Mesendoderm (in vitro differentiated cells): ENCODE data around the gene TIMP3.

Experiments used
- DNase-seq: peaks from one replicate; pipeline ENCODE4 v3.0.0; 2013
- H2AK5ac ChIP-seq: 2 replicates; pipeline ENCODE4 v1.6.1; 2013; ENCODE audit warnings: low read length, inconsistent platforms
- H2BK120ac ChIP-seq: 2 replicates; pipeline ENCODE4 v1.6.1; 2013; ENCODE audit warnings: low read depth, mild to moderate bottlenecking, low read length, moderate library complexity, mixed read lengths
- H2BK15ac ChIP-seq: replicated peaks from 2 replicates; pipeline ENCODE4 v1.6.1; 2013; ENCODE audit warnings: low read depth, mild to moderate bottlenecking, moderate library complexity
- H2BK5ac ChIP-seq: 2 replicates; pipeline ENCODE4 v1.6.1; 2013; ENCODE audit warnings: low read length, inconsistent platforms
- H3K18ac ChIP-seq: 2 replicates; pipeline ENCODE4 v1.6.1; 2013; ENCODE audit warnings: mild to moderate bottlenecking, low read length, mixed read lengths
- H3K23ac ChIP-seq: one replicate; pipeline ENCODE4 v1.6.1; 2013; ENCODE audit warnings: low read length
- H3K27ac ChIP-seq: 2 replicates; pipeline ENCODE4 v1.5.1; 2013; ENCODE audit warnings: low read depth, mild to moderate bottlenecking, inconsistent platforms, low read length, moderate library complexity
- H3K27me3 ChIP-seq: 2 replicates; pipeline ENCODE4 v1.6.1; 2013; ENCODE audit warnings: low read length, control low read depth, mild to moderate bottlenecking, inconsistent platforms; ENCODE audit not compliant: insufficient read depth, poor library complexity
- H3K36me3 ChIP-seq: 2 replicates; pipeline ENCODE4 v1.6.1; 2013; ENCODE audit warnings: low read length, inconsistent platforms; ENCODE audit not compliant: control insufficient read depth, insufficient read depth
- H3K4ac ChIP-seq: one replicate; pipeline ENCODE4 v1.6.1; 2013; ENCODE audit warnings: low read depth, mild to moderate bottlenecking, low read length, moderate library complexity
- H3K4me1 ChIP-seq: 2 replicates; pipeline ENCODE4 v1.6.1; 2013; ENCODE audit warnings: low read depth, low read length, inconsistent platforms; ENCODE audit not compliant: control insufficient read depth
- H3K4me2 ChIP-seq: 2 replicates; pipeline ENCODE4 v1.6.1; 2013; ENCODE audit warnings: low read length
- H3K4me3 ChIP-seq: 2 replicates; pipeline ENCODE4 v1.5.1; 2013; ENCODE audit warnings: mild to moderate bottlenecking, low read length
- H3K56ac ChIP-seq: one replicate; pipeline ENCODE4 v1.6.1; 2013; ENCODE audit warnings: low read length
- H3K79me1 ChIP-seq: 2 replicates; pipeline ENCODE4 v1.6.1; 2013; ENCODE audit warnings: low read length, inconsistent platforms
- H3K79me2 ChIP-seq: 2 replicates; pipeline ENCODE4 v1.6.1; 2013; ENCODE audit warnings: mild to moderate bottlenecking, low read length; ENCODE audit not compliant: control insufficient read depth, insufficient read depth
- H3K9ac ChIP-seq: 2 replicates; pipeline ENCODE4 v1.6.1; 2013; ENCODE audit warnings: low read length, inconsistent platforms
- H4K5ac ChIP-seq: one replicate; pipeline ENCODE4 v1.6.1; 2013; ENCODE audit warnings: low read length
- H4K8ac ChIP-seq: one replicate; pipeline ENCODE4 v1.6.1; 2013; ENCODE audit warnings: low read depth, mild to moderate bottlenecking, control low read depth, low read length, moderate library complexity
- WGBS: extraction: QIAGEN DNeasy Blood & Tissue Kit; methylation state at CpG from one replicate; pipeline ENCODE4 v1.1.7; 2013; ENCODE audit warnings: low lambda C conversion rate, missing lambda C conversion rate; ENCODE audit not compliant: insufficient coverage; ENCODE audit errors: extremely low coverage; 5-methylcytosine and 5-hydroxymethylcytosine counted together

TIMP3 gene

GRCh38 chr22:32858957-32859356, 57.5 kb downstream of the TIMP3 start:
- H2BK120ac ChIP-seq, result no peak overlapping the region
- no peak overlapping the region for H3K27ac ChIP-seq
- no peak overlapping the region for H3K23ac ChIP-seq
- H3K4me1 ChIP-seq, result no peaks in the 10 kb centered on the region
- H3K4me2 ChIP-seq, result no peak overlapping the region
- no peaks in the 10 kb centered on the region for H3K79me2 ChIP-seq
- no peak overlapping the region for H3K9ac ChIP-seq
- H3K56ac ChIP-seq, result no peak overlapping the region
- no peaks in the 10 kb centered on the region for H3K27me3 ChIP-seq
- H4K8ac ChIP-seq, result no peak overlapping the region
- no peak overlapping the region for H4K5ac ChIP-seq
- no peak overlapping the region for H2AK5ac ChIP-seq
- no CpG with 5 or more reads among the region's 9 CpGs for WGBS
- H2BK5ac ChIP-seq, result no peak overlapping the region
- no peaks in the 10 kb centered on the region for H3K79me1 ChIP-seq
- H3K4ac ChIP-seq, result no peak overlapping the region
- no peak for DNase-seq
- no peak overlapping the region for H3K4me3 ChIP-seq
- H2BK15ac ChIP-seq, result no peak overlapping the region
- no peak overlapping the region for H3K18ac ChIP-seq
- H3K36me3 ChIP-seq, result no peaks in the 10 kb centered on the region

- no peaks in the 10 kb centered on the region for H3K79me2 ChIP-seq
- H3K9ac ChIP-seq, result no peak overlapping the region
- no peaks in the 10 kb centered on the region for H3K36me3 ChIP-seq
- no peaks in the 10 kb centered on the region for H3K4me1 ChIP-seq
- H3K18ac ChIP-seq, result no peak overlapping the region
- H3K79me1 ChIP-seq, result no peaks in the 10 kb centered on the region
- no peak overlapping the region for H2BK5ac ChIP-seq
- no peak overlapping the region for H4K5ac ChIP-seq
- no CpG with 5 or more reads among the region's 1 CpG for WGBS
- H3K27me3 ChIP-seq, result no peaks in the 10 kb centered on the region
- no peak overlapping the region for H2BK15ac ChIP-seq
- H2AK5ac ChIP-seq, result no peak overlapping the region
- H2BK120ac ChIP-seq, result no peak overlapping the region
- H3K4ac ChIP-seq, result no peak overlapping the region
- no peak overlapping the region for H4K8ac ChIP-seq
- no peak overlapping the region for H3K23ac ChIP-seq
- no peak for DNase-seq
- H3K27ac ChIP-seq, result no peak overlapping the region
- no peak overlapping the region for H3K4me2 ChIP-seq
- H3K4me3 ChIP-seq, result no peak overlapping the region
- no peak overlapping the region for H3K56ac ChIP-seq
Measured at GRCh38 chr22:32859743-32860142, 58.2 kb downstream of the TIMP3 start.

DNA sequence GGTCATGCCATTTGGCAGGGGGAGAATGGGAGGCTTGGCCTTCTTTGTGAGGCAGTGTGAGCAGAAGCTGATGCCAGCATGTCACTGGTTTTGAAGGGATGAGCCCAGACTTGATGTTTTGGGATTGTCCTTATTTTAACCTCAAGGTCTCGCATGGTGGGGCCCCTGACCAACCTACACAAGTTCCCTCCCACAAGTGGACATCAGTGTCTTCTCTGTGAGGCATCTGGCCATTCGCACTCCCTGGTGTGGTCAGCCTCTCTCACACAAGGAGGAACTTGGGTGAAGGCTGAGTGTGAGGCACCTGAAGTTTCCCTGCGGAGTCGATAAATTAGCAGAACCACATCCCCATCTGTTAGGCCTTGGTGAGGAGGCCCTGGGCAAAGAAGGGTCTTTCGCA, 59.8 kb downstream of the TIMP3 start:
- Histone ChIP-seq H3K79me2 (no peaks in the 10 kb centered on the region), H3K23ac (no peak overlapping the region), H4K8ac (no peak overlapping the region), H2BK5ac (no peak overlapping the region), H3K4me3 (no peak overlapping the region), H2AK5ac (no peak overlapping the region), H4K5ac (no peak overlapping the region), H3K79me1 (no peaks in the 10 kb centered on the region), H2BK120ac (no peak overlapping the region), H3K27me3 (no peaks in the 10 kb centered on the region), H3K4ac (no peak overlapping the region), H3K4me2 (no peak overlapping the region), H3K56ac (no peak overlapping the region), H2BK15ac (no peak overlapping the region), H3K4me1 (no peaks in the 10 kb centered on the region), H3K18ac (no peak overlapping the region), H3K36me3 (no peaks in the 10 kb centered on the region), H3K27ac (no peak overlapping the region), H3K9ac (no peak overlapping the region)
- WGBS, result no CpG with 5 or more reads among the region's 5 CpGs
- DNase-seq, result no peak

GRCh38 chr22:32862083-32862482, 60.6 kb downstream of the TIMP3 start:
- H3K36me3 ChIP-seq, result no peaks in the 10 kb centered on the region
- no CpG with 5 or more reads among the region's 4 CpGs for WGBS
- no peak for DNase-seq

GRCh38 chr22:32862936-32863661, 61.6 kb downstream of the TIMP3 start:
- Histone ChIP-seq H4K5ac (no peak overlapping the region), H4K8ac (no peak overlapping the region), H3K27ac (no peak overlapping the region), H2BK15ac (no peak overlapping the region), H2AK5ac (no peak overlapping the region), H3K18ac (no peak overlapping the region), H3K79me2 (no peaks in the 10 kb centered on the region), H3K27me3 (no peaks in the 10 kb centered on the region), H3K9ac (no peak overlapping the region), H3K4me1 (no peaks in the 10 kb centered on the region), H2BK120ac (no peak overlapping the region), H2BK5ac (no peak overlapping the region), H3K79me1 (no peaks in the 10 kb centered on the region), H3K23ac (no peak overlapping the region), H3K4ac (no peak overlapping the region), H3K4me2 (no peak overlapping the region), H3K4me3 (no peak overlapping the region), H3K56ac (no peak overlapping the region), H3K36me3 (no peaks in the 10 kb centered on the region)
- no CpG with 5 or more reads among the region's 8 CpGs for WGBS
- DNase-seq, result peak; percentile 7

More at GRCh38 chr22:32862083-32862482, 60.6 kb downstream of the TIMP3 start:
- Histone ChIP-seq H3K4me3 (no peak overlapping the region), H2BK120ac (no peak overlapping the region), H3K79me1 (no peaks in the 10 kb centered on the region), H2BK5ac (no peak overlapping the region), H3K4ac (no peak overlapping the region), H3K79me2 (no peaks in the 10 kb centered on the region), H3K9ac (no peak overlapping the region), H2BK15ac (no peak overlapping the region), H3K23ac (no peak overlapping the region), H3K18ac (no peak overlapping the region), H3K4me2 (no peak overlapping the region), H3K27me3 (no peaks in the 10 kb centered on the region), H3K56ac (no peak overlapping the region), H4K8ac (no peak overlapping the region), H4K5ac (no peak overlapping the region), H3K27ac (no peak overlapping the region), H3K4me1 (no peaks in the 10 kb centered on the region), H2AK5ac (no peak overlapping the region)

- Histone ChIP-seq H3K18ac (no peak overlapping the region), H3K36me3 (no peaks in the 10 kb centered on the region), H4K5ac (no peak overlapping the region), H3K4me2 (no peak overlapping the region), H3K27me3 (no peaks in the 10 kb centered on the region), H3K27ac (no peak overlapping the region), H3K79me1 (no peaks in the 10 kb centered on the region), H4K8ac (no peak overlapping the region), H2BK5ac (no peak overlapping the region), H2AK5ac (no peak overlapping the region), H2BK15ac (no peak overlapping the region), H3K9ac (no peak overlapping the region), H2BK120ac (no peak overlapping the region), H3K56ac (no peak overlapping the region), H3K23ac (no peak overlapping the region), H3K4me3 (no peak overlapping the region), H3K4ac (no peak overlapping the region), H3K4me1 (no peaks in the 10 kb centered on the region), H3K79me2 (no peaks in the 10 kb centered on the region)
- peak; percentile 5 for DNase-seq
- no CpG with 5 or more reads among the region's 3 CpGs for WGBS
Measured at GRCh38 chr22:32864041-32864440, 62.5 kb downstream of the TIMP3 start.
